Tongue (tissue), 2 donors: ENCODE data around the gene HNRNPDL. TPM values are rescaled to one million over a fixed set of nuclear protein-coding genes. Genes with fewer than 3 reads are reported as not detected.
"Not testable (repeated sequence)": the region's sequence is repeated elsewhere in the genome, so short reads cannot be mapped to it uniquely, and the experiment has no call there.

Experiments
- DNase-seq: peaks from one replicate; pipeline ENCODE4 v3.0.0-alpha.2; 2015
- total RNA-seq: library from RNA; depleted of rRNA; stranded (reverse); fragments of >200 nt; gene quantifications from one replicate; pipeline ENCODE4 v1.2.3, GENCODE V29; 2014

The HNRNPDL gene
- total RNA-seq, 1 donor from 2014 or later: 303 TPM

DNA sequence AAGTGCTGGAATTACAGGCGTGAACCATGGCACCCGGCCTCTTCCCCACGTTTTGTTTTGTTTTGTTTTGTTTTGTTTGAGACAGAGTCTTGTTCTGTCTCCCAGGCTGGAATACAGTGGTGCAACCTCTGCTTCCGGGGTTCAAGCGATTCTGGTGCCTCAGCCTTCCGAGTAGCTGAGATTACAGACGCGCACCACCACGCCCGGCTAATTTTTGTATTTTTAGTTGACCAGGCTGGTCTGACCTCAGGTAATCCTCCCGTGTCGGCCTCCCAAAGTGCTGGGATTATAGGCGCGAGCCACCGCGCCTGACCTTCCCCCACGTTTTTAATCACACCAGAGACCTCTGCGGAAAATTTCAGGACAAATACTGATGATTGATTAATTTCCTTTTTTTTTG is 2.3 kb upstream of the HNRNPDL start:
- DNase-seq: no peak

DNA sequence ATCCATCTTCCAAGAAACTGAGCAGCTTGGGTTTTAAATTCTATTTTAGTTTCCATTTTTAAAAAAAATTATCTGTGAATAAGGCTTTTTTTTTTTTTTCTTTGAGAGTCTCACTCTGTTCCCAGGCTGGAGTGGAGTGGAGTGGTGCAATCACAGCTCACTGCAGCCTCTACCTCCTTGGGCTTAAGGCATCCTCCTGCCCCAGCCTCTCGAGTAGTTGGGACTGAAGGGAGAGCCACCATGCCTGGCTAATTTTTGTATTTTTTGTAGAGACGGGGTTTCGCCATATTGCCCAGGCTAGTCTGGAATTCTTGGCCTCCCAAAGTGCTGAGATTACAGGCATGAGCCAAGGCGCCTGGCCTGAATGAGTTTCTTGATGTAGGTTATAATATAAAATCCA is 1.6 kb upstream of the HNRNPDL start:
- no peak for DNase-seq

DNA sequence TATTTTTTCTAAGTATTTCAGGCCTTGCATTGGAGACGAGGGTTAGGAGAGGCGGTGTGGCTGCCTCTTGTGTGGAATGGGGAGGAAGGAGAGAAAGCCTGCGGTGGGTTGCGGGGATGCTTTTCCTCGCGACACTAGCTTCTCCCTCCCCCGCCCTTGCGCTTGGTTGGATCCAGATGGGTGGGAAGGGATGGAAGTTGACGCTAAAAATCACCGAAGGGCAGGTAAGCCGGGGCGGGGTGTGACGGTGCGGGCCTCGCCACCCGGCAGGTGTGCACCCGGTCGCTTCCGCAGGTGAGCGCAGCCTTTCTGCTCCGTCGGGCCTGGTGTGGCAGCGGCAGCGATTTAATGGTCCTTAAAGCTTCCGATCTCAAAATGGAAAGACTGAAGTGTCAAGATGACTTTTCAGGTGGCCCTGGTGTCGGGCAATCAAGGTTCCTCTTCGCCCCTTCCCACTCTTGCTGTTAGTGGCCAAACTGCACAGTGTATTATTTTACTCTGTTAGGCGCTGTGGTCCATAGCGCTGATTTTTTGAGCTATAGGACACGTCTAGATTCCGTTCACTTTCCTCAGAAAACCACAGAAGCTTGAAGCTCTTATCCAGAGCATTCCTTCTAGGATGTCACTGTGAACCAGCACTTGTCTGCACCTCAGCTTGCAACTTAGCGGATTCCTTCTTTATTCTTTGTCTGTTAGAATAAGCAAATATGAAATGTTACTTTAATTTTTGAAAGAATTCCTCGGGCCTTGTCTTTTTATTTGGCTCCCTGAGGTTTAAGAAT is 893 bp upstream of the HNRNPDL start:
- DNase-seq: peak; percentile 14

DNA sequence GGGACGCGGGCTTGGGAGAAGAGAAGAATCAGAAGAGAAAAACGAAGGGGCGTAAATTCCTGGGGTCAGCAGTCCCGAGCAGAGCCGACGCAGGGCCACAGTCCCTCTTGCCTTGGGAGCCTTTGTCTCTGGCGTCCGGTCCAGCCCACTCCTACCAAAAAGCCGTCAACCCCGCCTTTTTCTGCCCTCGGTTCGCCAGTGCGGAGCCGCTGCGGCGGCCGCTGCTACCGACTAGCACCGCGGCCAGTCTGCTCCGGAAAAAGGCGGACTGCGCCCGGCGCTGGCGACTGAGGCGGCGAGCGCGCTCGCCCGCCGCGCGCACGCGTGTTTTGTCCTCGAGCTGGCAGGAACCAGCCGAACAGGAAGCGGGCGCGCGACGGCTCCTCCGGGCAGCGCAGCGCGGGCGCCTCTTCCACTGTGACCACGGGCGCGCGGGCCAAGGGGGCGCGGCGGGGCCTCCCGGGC is 502 bp downstream of the HNRNPDL start:
- no peak for DNase-seq

DNA sequence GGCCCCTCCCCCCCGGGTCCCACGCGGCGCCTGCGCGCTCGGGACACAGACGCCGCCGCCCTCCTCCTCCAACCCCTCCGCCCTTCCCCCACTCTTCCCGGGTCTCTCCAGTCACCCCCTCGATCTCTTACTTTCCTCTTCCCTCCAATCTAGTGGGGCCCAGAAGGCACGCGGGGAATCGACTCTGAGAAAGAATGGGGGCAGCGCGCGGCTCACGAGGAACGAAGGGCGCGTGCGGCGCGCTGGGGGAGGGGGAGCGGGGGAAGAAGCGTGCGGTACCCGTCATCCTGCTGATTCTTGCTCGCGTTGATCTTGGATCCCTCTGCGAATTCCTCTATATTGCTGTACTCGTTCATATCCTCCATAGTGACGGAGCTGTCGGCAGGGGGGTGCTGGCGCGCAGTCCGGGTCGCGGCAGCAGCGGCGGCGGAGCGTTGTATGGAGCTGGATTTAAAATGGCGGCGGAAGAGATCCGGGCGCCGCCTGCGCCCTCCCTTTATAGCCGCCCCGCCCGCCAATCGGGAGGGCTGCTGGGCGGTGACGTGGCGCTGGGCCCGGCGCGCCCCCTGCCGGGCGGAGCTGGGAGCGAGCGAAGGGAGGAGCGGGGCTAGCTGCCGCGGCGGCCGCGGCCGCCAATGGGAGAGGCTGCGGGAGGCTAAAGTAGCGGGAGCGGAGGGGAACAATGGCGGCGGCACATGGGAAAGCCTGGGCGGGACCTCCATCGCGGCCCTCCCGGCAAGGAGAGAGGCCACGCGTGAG is 1.1 kb downstream of the HNRNPDL start:
- peak; percentile 98 for DNase-seq

DNA sequence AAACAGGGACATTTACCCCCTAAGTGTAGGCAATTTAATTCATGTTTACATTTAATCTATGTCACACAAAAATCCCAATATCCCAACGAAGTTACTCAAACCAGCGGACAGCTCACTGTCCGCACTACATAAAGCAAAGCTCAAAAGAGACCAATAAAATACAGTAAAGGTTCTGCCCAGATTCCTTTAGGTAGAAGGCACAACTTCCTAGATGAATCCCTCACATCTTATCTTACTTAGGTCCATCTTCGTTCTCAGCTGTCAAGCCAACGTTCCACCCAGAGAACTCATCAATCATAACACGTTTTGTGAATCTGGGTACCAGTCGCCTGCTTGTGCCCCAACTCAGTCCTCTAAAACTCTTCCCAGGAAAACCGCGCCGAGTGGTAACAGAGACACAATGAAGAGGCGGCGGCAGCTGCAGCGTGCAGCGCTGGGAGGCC is 1.7 kb downstream of the HNRNPDL start:
- no peak for DNase-seq

DNA sequence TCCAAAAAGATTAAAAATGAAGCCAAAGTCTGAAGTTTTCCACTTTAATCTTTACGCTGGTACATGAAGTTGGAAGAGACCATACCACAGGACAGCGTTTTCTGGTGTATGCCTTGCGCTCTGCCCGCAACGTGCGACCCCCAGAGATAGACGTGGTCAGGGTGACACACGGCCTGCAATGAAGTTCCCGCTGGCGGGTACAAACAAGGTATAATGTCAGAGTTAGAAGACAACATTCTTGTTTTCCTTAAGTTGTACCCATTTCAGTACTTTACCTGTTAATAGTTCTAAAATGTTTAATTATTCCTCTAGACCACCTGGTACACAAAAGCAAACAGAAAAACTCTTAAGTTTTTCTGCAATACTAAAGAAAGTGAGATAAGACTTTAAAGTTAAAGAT is 4.8 kb downstream of the HNRNPDL start:
- no peak for DNase-seq

DNA sequence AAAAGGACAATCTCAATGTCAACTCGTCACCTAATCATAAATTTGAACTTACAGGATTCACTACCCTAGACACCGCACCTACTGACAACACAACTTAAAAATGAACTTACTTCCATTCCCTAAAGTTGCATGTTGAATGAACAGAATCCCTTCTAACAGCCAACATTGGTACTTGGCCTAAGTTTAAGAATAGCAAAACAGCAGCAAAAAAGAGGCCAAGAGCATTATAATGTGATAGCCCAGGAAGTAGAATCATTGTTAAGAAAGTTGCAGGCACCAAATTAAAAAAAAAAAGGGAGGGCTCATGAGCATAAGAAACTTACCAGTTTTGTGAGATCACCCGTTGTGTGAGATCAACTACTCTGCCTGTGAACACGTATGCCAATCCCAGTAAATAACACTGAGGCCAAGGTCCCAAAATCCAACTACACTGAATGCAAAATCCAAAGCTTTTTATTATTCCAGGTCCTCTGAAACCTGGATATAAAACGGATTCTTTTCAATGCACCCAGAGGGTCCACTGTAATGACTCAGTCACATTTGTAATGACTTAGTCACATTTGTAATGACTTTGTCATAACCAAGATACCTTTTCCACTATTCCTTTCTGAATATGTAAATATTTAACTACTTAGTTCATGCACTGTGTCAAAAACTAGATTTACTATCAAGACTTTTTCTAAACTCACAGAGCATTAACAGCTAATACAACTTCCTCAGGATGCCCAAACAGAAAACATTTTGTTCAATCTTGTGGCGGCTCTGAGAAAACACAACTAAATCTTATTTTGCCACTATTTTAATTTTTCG is 6.8 kb downstream of the HNRNPDL start:
- no peak for DNase-seq

DNA sequence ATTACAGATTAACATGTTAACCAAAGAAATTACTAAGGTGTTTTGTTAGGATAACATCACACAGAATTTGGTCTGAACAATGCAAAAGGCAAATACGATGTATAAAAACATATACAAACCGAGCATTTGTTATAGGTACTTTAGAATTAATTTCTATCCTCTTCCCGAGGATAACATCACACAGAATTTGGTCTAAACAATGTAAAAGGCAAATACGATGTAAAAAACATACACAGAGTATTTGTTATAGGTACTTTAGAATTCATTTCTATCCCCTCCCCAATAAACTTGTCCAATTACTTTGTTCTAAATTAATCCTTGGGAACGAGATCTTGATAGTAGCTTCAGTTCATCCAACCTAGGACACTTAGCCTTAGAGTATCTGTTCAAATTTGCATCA is 7.6 kb downstream of the HNRNPDL start:
- DNase-seq: no peak

DNA sequence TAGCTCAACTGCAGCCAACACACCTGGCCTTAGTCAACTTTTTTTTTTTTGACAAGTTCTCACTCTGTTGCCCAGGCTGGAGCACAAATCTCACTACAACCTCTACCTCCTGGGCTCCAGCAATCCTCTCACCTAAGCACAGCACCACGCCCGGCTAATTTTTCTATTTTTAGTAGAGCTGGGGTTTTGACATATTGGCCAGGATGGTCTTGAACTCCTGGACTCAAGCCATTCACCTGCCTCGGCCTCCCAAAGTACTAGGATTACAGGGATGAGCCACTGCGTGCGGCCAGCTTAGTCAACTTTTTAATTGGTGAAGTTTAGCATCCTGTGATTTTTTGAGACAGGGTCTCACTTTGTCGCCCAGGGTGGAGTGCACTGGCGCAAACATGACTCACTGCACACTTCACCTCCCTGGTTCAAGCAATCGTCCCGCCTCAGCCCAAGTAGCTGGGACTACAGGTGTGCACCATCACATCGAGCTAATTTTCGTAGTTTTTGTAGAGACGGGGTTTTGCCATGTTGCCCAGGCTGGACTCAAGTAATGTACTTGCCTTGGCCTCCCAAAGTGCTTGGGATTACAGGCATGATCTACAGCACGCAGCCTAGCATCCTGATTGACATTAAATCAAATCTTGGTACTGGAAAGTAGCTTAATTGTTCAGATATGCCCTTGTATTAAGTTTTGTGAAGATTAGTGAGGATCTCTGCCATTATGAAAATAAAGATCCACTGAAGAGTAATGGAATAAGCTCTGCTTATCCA is 8.3 kb downstream of the HNRNPDL start:
- no peak for DNase-seq

DNA sequence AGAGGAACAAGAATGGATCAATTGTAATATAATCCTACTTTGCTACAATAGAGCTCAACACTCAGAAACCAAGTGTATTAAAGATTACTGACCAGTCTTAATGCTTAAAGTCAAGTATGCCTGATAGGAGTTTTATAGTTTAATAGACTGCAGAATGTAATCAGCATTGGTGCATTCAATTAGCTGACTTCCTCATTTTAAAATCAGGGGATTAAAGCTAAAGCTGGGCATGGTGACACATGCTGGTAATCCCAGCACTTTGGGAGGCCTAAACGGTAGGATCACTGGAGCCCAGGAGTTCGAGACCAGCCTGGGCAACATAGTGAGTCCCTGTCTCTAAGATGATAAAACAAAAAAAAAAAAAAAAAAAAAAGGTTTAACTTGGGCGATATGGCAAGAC is 10.8 kb downstream of the HNRNPDL start:
- no peak for DNase-seq

DNA sequence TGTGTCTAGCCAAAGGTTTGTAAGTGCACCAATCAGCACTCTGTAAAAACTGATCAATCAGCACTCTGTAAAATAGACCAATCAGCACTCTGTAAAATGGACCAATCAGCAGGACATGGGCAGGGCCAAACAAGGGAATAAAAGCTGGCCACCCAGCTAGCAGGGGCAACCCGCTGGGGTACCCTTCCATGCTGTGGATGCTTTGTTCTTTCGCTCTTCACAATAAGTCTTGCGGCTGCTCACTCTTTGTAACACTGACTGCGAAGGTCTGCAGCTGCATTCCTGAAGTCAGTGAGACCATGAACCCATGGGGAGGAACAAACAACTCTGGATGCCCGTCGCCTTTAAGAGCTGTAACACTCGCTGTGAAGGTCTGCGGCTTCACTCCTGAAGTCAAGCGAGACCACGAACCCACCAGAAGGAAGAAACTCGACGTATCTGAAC is 14.3 kb downstream of the HNRNPDL start:
- DNase-seq: no peak

DNA sequence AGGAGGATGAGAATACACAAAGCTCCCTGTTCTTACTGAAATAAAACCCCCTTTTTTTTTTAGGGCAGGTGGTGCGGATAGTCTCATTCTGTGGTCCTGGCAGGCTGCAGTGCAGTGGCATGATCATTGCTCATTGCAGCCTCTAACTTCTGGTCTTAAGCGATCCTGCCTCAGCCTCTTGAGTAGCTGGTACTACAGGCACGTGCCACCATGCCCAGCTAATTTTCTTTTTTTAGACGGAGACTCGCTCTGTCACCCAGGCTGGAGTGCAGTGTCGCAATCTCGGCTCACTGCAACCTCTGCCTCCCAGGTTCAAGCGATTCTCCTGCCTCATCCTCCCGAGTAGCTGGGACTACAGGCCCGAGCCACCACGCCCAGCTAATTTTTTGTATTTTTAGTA is 15.2 kb downstream of the HNRNPDL start:
- not testable (repeated sequence) for DNase-seq

DNA sequence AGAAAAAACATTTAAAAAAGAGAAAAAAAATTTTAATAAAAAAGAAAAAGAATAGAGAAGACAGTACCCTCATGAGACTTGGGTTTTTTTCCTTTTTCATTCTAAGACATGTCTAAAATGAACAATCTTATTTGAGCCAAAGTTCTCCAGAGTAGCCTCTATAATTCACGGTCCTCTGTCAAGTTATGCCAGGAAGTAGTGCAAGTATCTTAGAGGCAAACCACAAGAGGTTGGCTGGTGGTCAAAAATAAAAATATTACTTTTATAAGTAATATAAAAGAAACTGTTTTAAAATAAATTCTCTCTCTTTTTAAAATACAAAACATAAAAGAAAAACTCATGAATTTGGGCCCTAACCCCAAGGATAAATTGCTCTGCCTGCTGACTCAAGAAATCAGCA is 26.5 kb downstream of the HNRNPDL start:
- DNase-seq: no peak

DNA sequence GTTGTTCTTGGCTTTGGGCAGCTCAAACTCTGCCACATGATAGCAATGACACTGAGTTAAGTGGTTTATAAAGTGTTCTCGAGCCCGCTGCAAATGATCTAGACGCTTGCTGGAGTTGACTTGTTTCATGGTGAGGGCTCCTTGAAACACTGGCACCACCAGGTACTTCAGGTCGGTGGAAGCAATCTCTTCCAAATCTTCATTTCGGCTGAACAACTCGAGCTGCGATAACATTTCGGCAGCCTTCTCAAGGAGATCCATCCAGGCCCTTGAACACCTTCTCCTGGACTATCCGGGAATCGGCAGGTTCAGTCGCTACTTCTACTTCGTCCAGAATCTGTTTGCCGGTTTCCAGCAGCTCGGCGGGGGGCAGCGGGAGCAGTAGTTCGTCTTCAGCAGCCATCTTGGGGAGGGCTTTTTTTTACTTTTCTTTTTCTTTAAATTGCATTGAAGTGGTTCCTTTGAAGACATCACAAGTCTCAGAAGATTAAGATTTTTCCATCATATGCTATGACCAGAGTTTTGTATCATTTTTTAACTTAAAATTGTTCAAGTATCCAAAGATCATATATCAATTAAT is 28.0 kb downstream of the HNRNPDL start:
- DNase-seq: no peak

DNA sequence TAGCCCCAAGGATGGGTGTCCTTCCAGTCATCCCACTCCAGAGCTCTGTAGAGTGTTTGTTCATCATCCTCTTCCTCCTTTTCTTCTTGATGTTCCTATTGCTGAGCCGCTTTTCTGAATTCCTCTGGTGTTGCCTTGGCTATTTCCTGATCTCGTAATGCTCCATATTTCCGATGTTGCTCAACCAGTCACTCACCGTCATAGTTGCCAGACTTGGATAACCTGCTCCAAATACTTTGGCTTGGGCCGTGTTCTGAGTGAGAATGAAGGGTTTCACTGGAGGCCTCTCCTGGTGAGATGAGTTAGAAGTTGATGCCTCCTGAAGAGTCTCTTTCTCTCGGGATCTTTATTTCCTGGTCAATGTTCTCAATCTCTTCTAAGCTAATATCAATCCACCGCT is 28.7 kb downstream of the HNRNPDL start:
- no peak for DNase-seq

DNA sequence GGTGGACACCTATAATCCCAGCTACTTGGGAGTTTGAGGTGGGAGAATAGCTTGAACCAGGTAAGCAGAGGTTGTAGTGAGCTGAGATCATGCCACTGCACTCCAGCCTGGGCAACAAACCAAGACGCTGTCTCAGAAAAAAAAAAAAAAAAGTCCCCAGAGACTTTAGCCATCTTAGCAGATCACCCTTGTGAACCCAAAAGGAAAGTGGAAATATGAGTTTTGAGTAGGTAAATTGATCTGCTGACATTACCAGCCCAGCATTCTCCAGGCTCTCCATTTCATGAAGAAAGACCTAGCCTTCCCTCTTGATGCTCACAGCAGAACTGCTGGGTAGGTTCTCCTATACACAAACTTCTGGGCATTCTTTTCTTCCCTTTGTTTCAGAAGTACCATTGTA is 32.0 kb downstream of the HNRNPDL start:
- DNase-seq: no peak

DNA sequence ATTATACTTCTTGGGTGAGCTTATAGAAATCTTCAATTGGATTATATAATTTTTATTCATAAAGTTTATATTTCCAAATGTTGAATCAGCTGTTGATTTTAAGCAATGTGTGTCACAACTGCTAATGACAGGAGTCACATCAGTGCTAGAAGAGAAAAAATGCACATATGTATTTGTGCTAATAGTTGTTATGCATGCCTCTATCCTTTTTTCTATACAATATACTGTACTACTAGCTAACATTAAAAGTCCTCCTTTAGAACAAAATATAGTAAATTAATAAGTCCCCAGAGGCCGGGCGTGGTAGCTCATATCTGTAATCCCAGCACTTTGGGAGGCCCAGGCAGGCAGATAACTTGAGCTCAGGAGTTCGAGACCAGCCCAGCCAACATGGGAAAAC is 32.7 kb downstream of the HNRNPDL start:
- no peak for DNase-seq

DNA sequence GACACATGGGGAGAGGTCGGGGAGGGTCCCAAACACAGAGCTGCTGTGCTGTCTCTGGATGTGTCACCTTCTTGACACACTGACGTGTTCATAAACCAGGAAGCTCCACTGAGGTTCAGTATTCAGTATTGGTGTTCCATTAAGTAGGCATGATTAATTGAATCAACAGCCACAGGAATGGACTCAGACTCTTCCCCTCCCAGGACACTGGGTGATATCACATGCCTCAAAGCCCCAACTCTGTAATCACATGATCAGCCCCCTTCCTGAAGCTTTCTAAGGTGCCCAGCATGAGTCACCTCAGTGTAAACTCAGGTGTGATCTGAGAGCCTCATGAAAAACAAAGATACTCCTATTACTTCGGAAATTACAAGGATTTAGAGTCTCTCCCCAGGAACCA is 35.4 kb downstream of the HNRNPDL start:
- no peak for DNase-seq

DNA sequence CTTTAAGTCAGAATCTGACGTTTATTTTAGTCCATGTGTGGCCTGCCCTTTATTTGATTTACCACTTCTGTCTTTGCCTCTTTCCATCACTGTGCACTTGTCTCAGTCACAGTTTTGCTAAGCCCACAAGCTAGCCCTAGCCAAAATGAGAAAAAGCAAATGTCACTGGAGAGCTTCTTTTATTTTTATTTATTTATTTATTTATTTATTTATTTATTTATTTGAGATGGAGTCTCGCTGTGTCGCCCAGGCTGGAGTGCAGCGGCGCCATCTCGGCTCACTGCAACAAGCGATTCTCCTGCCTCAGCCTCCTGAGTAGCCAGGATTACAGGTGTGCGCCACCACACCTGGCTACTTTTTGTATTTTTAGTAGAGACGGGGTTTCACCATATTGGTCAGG is 40.2 kb downstream of the HNRNPDL start:
- not testable (repeated sequence) for DNase-seq

DNA sequence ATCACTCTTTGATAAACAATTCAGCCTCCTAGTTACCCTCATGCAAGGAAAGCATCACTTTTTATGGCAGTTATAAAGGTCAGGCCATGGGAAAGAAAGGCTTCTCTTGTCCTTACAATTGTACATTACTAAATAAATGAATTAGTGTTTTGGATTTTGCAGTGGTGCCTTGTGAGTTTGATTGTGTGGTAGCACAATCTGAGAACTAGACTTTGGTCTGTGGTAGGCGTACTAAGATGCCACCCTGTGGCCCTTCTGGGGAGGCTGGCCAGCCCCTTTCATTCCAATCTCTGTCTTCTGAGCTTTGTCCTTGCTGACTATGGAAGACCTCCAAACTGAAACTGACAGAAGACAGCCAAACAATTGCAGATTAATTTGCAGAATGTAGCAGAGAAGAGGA is 41.9 kb downstream of the HNRNPDL start:
- peak; percentile 19 for DNase-seq

DNA sequence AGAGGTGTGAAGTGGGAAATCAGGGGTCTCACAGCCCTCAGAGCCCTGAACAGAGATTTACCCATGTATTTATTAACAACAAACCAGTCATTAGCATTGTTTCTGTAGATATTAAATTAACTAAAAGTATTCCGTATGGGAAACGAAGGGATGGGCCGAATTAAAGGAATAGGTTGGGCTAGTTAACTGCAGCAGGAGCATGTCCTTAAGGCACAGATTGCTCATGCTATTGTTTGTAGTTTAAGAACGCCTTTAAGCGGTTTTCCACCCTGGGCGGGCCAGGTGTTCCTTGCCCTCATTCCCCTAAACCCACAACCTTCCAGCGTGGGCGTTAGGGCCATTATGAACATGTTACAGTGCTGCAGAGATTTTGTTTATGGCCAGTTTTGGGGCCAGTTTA is 44.0 kb downstream of the HNRNPDL start:
- DNase-seq: not testable (repeated sequence)
